Stimulated activated CD4-positive, alpha-beta T cell treated with anti-CD3 and anti-CD28 coated beads, Interleukin-12 subunit alpha, Interleukin-12 subunit beta, amount 100 ng/mL, for 4 hours (primary cell): ENCODE results near the gene FRAS1.
"Not testable (repeated sequence)": the region's sequence is repeated elsewhere in the genome, so short reads cannot be mapped to it uniquely, and the experiment has no call there.

ENCODE experiments used
- DNase-seq: peaks from one replicate; pipeline ENCODE4 v3.0.0-alpha.2; 2020

The FRAS1 gene

GRCh38 chr4:78464265-78464664 is 407.1 kb downstream of the FRAS1 start:
- no peak for DNase-seq

GRCh38 chr4:78467223-78467622 is 410.1 kb downstream of the FRAS1 start:
- DNase-seq, result not testable (repeated sequence)

- DNase-seq, result no peak
Observed at GRCh38 chr4:78468272-78468671, 411.1 kb downstream of the FRAS1 start.

- DNase-seq, result no peak
Observed at GRCh38 chr4:78476108-78476704, 419.1 kb downstream of the FRAS1 start.

- no peak for DNase-seq
Observed at GRCh38 chr4:78477276-78477675, 420.2 kb downstream of the FRAS1 start.

GRCh38 chr4:78478523-78478922 is 421.4 kb downstream of the FRAS1 start:
- DNase-seq, result no peak

GRCh38 chr4:78480286-78480685 is 423.2 kb downstream of the FRAS1 start:
- no peak for DNase-seq

- no peak for DNase-seq
Observed at GRCh38 chr4:78481180-78481579, 424.1 kb downstream of the FRAS1 start.

- DNase-seq, result no peak
Observed at GRCh38 chr4:78482281-78482680, 425.2 kb downstream of the FRAS1 start.

GRCh38 chr4:78483811-78484210 is 426.7 kb downstream of the FRAS1 start:
- no peak for DNase-seq

- DNase-seq, result no peak
Observed at GRCh38 chr4:78484574-78484973, 427.5 kb downstream of the FRAS1 start.

GRCh38 chr4:78493731-78494130 is 436.6 kb downstream of the FRAS1 start:
- DNase-seq, result no peak

- no peak for DNase-seq
Observed at GRCh38 chr4:78496021-78496643, 439.0 kb downstream of the FRAS1 start.

GRCh38 chr4:78506260-78506659 is 449.1 kb downstream of the FRAS1 start:
- not testable (repeated sequence) for DNase-seq

GRCh38 chr4:78509043-78509442 is 451.9 kb downstream of the FRAS1 start:
- no peak for DNase-seq

- DNase-seq, result no peak
Observed at GRCh38 chr4:78510108-78510507, 453.0 kb downstream of the FRAS1 start.

GRCh38 chr4:78510681-78511080 is 453.6 kb downstream of the FRAS1 start:
- DNase-seq, result no peak

- no peak for DNase-seq
Observed at GRCh38 chr4:78512357-78512920, 455.3 kb downstream of the FRAS1 start.

GRCh38 chr4:78513411-78513975 is 456.4 kb downstream of the FRAS1 start:
- DNase-seq, result no peak

GRCh38 chr4:78517050-78517652 is 460.0 kb downstream of the FRAS1 start:
- no peak for DNase-seq

GRCh38 chr4:78518561-78518960 is 461.4 kb downstream of the FRAS1 start:
- no peak for DNase-seq

- DNase-seq, result no peak
Observed at GRCh38 chr4:78519962-78520361, 462.8 kb downstream of the FRAS1 start.

- DNase-seq, result no peak
Observed at GRCh38 chr4:78520808-78521226, 463.7 kb downstream of the FRAS1 start.

- DNase-seq, result no peak
Observed at GRCh38 chr4:78524009-78524408, 466.9 kb downstream of the FRAS1 start.
